NCI-H748 treated with DMSO at 0.1 percent for 48 hours (cell line): ENCODE data around the gene RIGI.
"Not testable (repeated sequence)": the region's sequence is repeated elsewhere in the genome, so short reads cannot be mapped to it uniquely, and the experiment has no call there.

Experiments
- DNase-seq: peaks from one replicate; lab custom pipeline; 2025; lab: John Stamatoyannopoulos, UW

The RIGI gene

GRCh38 chr9:32526707-32527048 lies 682 bp upstream of the RIGI start:
- DNase-seq, result no peak

DNA sequence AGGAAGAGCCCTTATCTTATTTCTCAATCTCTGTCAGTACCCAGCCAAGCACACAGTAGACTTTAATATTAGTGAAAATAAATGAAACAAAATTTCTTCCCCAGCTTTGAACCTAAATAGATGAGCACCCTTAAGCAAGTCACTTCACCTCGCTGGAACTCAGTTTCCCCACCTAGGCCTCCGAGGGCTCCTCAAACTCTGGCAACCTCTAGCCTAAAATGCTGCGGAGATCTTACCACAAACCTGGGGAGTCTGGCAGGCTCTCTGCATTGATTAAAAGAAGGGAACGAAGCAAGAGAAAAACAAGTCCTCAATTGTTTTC lies 326 bp downstream of the RIGI start:
- DNase-seq, result no peak

DNA sequence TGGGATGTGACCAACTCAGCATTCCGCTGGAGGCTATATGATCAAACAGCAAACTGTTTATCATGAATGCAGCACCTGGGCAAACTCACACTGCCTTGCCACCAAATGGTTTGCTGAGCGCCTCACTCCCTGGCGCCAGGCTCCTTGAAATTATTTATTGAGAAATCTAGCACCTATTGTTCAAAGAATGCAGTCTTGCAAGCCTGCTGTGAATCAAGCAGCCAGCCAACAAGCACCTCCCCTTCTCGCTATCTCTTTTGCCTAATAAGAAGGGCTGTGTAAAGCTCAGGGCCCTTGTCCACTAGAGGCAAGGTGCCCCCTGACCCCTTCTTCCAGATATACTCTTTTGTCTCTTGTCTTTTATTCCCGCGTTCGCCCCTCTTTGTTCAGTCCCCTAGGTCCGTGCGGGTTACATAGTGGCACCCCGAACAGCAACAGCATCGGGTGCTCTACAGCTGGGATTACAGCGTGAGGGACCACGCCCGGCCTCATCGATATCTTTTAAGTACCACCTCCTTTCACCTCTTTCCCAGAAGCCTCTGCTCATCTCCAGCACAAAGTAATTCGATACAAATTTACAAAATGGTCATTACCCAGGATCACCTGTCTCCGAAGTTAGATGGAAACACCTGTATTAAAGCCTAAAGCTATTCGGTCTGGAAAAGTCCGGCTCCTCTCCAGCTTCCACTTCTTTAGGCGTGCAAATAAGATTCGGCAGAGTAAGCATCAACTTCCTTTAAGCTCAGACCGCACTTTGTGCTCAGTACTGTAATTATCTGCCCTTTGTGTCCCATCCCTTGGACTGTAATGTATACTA lies 896 bp downstream of the RIGI start:
- peak; percentile 82 for DNase-seq

DNA sequence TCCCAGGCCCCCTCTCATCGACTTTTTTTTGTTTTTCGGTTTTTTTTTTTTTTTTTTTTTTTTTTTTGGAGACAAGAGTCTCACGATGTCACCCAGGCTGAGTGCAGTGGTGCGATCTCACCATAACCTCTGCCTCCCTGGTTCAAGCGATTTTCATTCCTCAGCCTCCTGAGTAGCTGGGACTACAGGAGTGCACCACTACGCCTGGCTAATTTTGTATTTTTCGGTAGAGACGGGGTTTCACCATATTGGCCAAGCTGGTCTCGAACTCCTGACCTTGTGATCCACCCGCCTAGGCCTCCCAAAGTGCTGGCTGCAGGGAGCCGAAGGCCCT lies 1.5 kb downstream of the RIGI start:
- DNase-seq, result not testable (repeated sequence)

DNA sequence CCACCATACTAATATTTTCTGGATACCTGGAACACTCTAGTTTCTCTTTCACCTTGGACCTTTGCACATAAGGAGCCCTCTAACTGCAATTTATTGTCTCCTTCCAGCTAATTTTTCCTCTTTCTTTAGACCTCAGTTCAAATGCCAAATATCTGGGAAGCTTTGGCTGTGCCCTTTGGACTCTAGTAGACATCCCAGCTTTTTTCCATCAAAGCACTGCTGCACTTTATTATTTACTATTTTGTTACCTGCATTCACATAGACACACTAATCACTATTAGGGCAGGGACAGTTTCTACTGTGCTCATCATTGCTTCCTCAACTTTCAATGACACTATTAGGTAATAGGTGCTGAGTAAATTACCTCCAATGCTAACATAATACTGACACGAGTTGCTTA lies 2.1 kb downstream of the RIGI start:
- DNase-seq, result no peak

GRCh38 chr9:32518276-32518675 lies 7.7 kb downstream of the RIGI start:
- DNase-seq, result no peak

DNA sequence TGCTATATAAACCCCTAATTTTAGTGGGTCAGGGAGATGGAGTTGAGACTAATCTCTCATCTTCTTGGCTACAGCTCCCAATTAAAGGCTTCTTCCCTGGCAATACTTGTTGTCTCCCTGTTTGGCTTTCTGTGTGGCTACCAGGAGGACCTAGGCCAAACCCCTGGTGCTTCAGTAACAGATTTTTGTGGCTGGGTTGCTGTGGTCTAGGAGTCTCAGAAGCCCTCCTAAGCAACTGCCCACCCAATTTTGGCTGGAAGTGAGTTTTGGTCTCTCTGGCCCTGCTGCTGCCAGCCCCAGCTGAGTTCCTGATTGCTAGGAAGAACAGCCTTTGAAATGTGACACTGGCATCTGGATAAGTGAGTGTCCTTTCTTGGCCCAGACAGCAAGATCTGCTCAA lies 9.8 kb downstream of the RIGI start:
- DNase-seq, result no peak

DNA sequence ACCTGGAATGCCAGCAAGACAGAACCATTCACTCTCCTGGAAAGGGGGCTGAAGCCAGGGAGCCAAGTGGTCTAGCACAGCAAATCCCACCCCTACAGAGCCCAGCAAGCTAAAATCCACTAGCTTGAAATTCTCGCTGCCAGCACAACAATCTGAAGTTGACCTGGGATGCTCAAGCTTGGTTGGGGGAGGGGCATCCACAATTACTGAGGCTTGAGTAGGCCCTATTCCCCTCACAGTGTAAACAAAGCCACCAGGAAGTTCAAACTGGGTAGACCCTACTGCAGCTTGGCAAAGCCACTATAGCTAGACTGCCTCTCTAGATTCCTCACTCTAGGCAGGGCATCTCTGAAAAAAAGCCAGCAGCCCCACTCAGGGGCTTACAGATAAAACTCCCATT lies 17.3 kb downstream of the RIGI start:
- no peak for DNase-seq

GRCh38 chr9:32503008-32503407 lies 23.0 kb downstream of the RIGI start:
- no peak for DNase-seq

GRCh38 chr9:32502464-32502863 lies 23.5 kb downstream of the RIGI start:
- no peak for DNase-seq

GRCh38 chr9:32501868-32502267 lies 24.1 kb downstream of the RIGI start:
- DNase-seq, result no peak

DNA sequence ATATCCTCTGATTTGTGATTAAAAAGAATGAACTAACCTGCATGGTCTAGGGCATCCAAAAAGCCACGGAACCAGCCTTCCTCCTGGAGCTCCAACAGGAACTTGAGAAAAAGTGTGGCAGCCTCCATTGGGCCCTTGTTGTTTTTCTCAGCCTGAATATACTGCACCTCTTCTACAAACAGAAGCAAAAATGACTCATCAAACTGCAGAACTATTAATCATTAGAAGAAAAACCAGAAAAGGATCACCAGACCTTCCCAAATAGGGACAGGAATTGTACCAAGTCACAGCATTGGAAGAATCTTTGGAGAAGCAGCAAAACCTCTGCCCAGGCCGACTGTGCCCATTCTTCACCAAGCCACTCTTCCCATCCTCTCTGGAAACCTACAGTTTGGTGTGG lies 25.2 kb downstream of the RIGI start:
- no peak for DNase-seq

- no peak for DNase-seq
These were observed 28.1 kb downstream of the RIGI start for GRCh38 chr9:32497921-32498320.

DNA sequence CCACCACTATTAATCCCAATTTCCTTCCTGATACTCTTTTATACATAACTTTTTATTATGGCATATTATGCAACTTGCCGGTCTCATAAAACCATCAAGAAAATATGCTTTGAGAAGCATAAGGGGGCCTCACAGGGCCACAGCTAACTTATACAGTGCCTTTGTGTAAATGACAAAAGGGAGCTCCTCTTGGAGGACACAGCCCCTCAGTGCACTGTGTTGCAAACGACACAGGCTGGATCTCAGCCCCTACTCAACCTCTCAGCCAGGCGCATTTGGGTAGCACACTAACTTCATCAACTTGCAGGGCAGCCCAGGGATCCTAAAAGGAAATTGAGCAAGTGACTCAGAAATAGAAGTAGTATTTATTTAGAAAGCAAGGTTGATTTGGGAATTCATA lies 35.4 kb downstream of the RIGI start:
- DNase-seq, result no peak

- DNase-seq, result no peak
These were observed 38.0 kb downstream of the RIGI start for GRCh38 chr9:32487981-32488380.

DNA sequence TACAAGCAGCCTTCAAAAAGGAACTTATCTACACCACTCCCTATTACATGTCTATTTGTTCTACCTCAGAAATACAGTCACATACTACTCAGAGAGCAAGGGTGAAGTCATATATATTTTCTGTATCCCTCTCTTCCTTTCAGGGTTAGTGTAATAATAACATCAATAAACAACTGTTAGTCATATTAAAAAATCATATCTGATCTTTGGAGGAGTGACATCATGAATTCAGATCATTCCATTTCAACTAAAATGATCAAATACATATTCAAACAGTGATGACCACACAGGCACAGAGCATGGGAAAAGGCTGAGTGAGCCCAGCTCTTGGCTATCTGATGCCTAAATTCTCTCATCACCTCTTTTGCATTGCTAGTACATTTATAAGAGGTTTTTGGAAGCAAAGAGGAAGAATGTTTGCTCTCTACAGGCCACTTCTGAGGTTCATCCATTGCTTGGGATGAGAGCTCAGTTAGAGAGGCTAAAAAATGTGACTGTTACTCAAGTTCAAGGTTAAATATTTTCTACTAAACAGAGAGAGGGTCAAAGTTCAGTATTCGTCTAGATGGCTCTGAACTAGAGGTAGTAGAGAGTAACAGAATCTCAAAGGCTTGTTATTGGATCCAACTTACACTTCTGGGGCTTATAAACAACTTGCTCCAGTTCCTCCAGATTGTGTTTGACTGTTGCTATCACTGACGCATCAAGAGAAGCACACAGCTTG lies 39.0 kb downstream of the RIGI start:
- no peak for DNase-seq

DNA sequence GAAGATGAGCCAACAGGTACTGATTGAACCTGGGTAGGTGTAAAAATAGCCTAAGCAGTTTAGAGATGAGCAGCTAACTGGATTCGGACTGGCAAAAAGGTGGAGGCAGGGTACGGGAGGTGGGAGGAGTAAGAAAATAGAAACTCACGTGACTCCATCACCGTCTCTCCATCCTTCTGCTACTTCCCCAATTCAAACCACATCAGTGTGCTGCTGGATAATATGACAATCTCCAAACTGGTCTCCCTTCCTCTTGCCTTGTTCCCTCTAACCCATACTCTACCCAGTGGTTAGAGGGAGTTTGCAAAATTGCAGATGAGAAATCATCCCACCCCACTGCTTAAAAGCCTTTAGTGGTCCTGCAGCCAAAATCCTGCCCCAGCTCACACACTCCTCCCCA lies 42.7 kb downstream of the RIGI start:
- DNase-seq, result no peak
